Measurements from ENCODE around the gene NAGLU.

GRCh38 chr17:42554250-42555121 lies 18.4 kb downstream of the NAGLU start:
- TF ChIP-seq CTCF (IDR thresholded peaks at IDR 0.05; ENCODE audit: low read depth, low read length) (no peak), EZH2phosphoT487 (IDR thresholded peaks at IDR 0.05; ENCODE audit: low read depth) (no peak)

Measured in OCI-LY3 (cell line).